ENCODE data around the gene CDH10. TPM values are rescaled to one million over a fixed set of nuclear protein-coding genes. Genes with fewer than 3 reads are reported as not detected.

CDH10 gene
- total and polyA plus RNA-seq, 8 donors = 4.2 TPM; not detected in 7

DNA sequence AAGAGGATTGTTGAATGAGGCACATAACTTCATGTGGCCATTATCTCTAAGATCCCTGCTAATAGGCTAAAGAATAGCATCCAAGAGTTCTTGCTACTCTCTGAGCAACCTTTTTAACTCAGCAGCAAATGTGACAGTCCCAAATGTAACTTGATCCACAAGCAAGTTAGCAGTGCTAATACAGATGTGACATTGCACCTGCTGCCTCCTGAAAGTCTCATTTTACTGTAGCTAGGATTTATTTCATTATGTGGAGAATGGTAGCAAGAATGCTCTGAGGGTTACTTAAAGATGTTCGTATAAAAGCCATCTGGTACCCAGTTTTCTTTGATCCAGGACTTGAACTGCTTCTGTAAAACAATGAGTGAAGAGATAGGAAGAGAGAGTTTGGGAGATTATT lies 45.8 kb downstream of the CDH10 start:
- Histone ChIP-seq H3K36me3 (no peaks in the 10 kb centered on the region), H3K27ac (no peak overlapping the region), H3K4me1 (no peaks in the 10 kb centered on the region), H3K27me3 (no peaks in the 10 kb centered on the region), H3K4me3 (no peak overlapping the region), H3K9me3 (no peaks in the 10 kb centered on the region)
- no peak for DNase-seq
- TF ChIP-seq, protein P1, sequence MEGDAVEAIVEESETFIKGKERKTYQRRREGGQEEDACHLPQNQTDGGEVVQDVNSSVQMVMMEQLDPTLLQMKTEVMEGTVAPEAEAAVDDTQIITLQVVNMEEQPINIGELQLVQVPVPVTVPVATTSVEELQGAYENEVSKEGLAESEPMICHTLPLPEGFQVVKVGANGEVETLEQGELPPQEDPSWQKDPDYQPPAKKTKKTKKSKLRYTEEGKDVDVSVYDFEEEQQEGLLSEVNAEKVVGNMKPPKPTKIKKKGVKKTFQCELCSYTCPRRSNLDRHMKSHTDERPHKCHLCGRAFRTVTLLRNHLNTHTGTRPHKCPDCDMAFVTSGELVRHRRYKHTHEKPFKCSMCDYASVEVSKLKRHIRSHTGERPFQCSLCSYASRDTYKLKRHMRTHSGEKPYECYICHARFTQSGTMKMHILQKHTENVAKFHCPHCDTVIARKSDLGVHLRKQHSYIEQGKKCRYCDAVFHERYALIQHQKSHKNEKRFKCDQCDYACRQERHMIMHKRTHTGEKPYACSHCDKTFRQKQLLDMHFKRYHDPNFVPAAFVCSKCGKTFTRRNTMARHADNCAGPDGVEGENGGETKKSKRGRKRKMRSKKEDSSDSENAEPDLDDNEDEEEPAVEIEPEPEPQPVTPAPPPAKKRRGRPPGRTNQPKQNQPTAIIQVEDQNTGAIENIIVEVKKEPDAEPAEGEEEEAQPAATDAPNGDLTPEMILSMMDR (IDR thresholded peaks at IDR 0.05) = no peak
- TF ChIP-seq POLR2A (IDR thresholded peaks at IDR 0.05) = no peak
- no peak for TF ChIP-seq EP300 (IDR thresholded peaks at IDR 0.05)
- no peak for TF ChIP-seq POLR2AphosphoS5 (IDR thresholded peaks at IDR 0.05)
- intact Hi-C loops (cut with DNase I; ENCODE audit: low total_unique reads) = no loop called here
- 38 to 68% (median 49%) methylated on average over 1 of the region's 1 CpG for WGBS, 5 donors

DNA sequence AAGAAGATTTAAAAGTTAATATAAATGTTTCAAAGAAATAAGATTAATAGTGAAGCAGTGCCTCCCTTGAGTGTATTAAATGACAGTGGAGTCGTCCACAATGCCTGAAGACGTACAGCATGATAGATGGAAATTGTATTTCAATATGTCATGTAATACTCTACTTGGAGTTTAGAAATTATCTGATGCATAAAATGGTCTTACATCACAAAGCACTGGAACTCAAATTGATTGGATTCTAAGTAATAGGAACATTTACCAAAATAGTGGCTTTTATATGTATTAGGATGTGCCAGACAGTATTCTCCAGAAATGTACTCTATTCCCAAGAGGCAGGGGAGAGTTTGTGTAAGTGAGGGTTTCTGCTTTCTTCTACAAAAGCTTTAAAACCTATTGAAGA lies 49.4 kb downstream of the CDH10 start:
- H3K27ac ChIP-seq = no peak overlapping the region
- WGBS, 5 donors = 60 to 84% (median 61%) methylated on average over 2 of the region's 2 CpGs
- no peak overlapping the region for H3K4me3 ChIP-seq
- intact Hi-C loops (cut with DNase I; ENCODE audit: low total_unique reads) = no loop called here
- H3K4me1 ChIP-seq = no peaks in the 10 kb centered on the region
- H3K9me3 ChIP-seq = no peaks in the 10 kb centered on the region
- TF ChIP-seq EP300 (IDR thresholded peaks at IDR 0.05) (no peak), POLR2AphosphoS5 (IDR thresholded peaks at IDR 0.05) (no peak), POLR2A (IDR thresholded peaks at IDR 0.05) (no peak)
- TF ChIP-seq, protein P1 (IDR thresholded peaks at IDR 0.05) = no peak
- H3K36me3 ChIP-seq = no peaks in the 10 kb centered on the region
- DNase-seq = no peak
- H3K27me3 ChIP-seq = no peaks in the 10 kb centered on the region

DNA sequence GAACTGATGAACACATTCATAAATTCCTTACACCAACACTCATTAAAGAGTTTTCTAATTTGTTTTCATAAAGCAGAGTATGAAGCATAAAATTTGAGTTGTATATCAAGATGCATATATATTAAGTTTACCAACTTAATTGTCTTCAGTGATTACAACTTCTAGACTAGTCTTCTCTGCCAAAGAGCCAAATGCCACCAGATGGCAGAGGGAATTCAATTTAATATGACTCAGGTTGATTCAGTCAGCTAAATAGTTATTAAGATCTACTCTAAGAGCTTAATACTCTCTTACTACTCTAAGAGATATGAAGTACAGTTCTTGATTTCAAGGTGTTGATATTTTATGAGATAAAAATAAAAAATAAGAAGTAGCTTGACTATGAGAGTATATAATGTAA lies 53.4 kb downstream of the CDH10 start:
- Histone ChIP-seq H3K4me1 (no peaks in the 10 kb centered on the region), H3K4me3 (no peak overlapping the region), H3K27me3 (no peaks in the 10 kb centered on the region), H3K36me3 (no peaks in the 10 kb centered on the region), H3K9me3 (no peaks in the 10 kb centered on the region), H3K27ac (no peak overlapping the region)
- DNase-seq = no peak
- intact Hi-C loops (cut with DNase I; ENCODE audit: low total_unique reads) = no loop called here
- no peak for TF ChIP-seq EP300 (IDR thresholded peaks at IDR 0.05)
- TF ChIP-seq, protein P1 (IDR thresholded peaks at IDR 0.05) = no peak
- TF ChIP-seq POLR2AphosphoS5 (IDR thresholded peaks at IDR 0.05) = no peak
- TF ChIP-seq POLR2A (IDR thresholded peaks at IDR 0.05) = no peak

DNA sequence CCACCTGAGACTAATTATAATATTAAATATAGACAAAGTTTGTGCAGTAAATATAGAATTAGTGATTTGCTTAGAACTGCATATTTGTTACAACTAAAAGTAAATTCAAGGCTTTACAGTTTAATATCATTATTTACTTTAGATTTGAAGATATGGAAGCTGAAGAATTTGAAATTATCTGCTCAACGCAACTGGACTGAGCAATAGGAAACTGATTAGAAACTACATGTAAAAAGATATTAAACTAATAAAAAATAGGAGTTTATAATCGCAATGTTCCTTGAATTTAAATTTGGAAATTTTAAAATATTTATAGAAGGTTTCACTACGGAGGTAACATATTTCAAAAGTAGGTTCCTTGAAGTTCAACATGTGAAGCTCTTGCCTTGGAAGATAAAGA lies 55.2 kb downstream of the CDH10 start:
- WGBS, 5 donors = 72 to 78% (median 74%) methylated on average over 3 of the region's 3 CpGs

More for the DNA sequence above, 55.2 kb downstream of the CDH10 start:
- Histone ChIP-seq H3K27ac (no peak overlapping the region), H3K27me3 (no peaks in the 10 kb centered on the region), H3K4me3 (no peak overlapping the region), H3K9me3 (peaks cover 0 to 9% (median 0%) of the 10 kb centered on the region in 4 donors), H3K4me1 (no peaks in the 10 kb centered on the region), H3K36me3 (no peaks in the 10 kb centered on the region)
- TF ChIP-seq EP300 (IDR thresholded peaks at IDR 0.05) = no peak
- TF ChIP-seq, protein P1 (IDR thresholded peaks at IDR 0.05) = no peak
- TF ChIP-seq POLR2AphosphoS5 (IDR thresholded peaks at IDR 0.05) = no peak
- no peak for TF ChIP-seq POLR2A (IDR thresholded peaks at IDR 0.05)
- intact Hi-C loops (cut with DNase I; ENCODE audit: low total_unique reads) = no loop called here
- DNase-seq = no peak

Data from stomach (tissue), 9 donors.